C4-2B (cell line): ENCODE measurements around the gene GRID1.

ENCODE experiments used
- ZFX ChIP-seq: fragments of 450-650 bp; IDR thresholded peaks from 2 replicates; pipeline ENCODE4 v1.6.1; 2017
- TF ChIP-seq, protein P1 (sequence below): fragments of 450-650 bp; conservative IDR thresholded peaks from 2 replicates; pipeline ENCODE4 v1.5.1; 2017; ENCODE audit warnings: mild to moderate bottlenecking

DNA sequence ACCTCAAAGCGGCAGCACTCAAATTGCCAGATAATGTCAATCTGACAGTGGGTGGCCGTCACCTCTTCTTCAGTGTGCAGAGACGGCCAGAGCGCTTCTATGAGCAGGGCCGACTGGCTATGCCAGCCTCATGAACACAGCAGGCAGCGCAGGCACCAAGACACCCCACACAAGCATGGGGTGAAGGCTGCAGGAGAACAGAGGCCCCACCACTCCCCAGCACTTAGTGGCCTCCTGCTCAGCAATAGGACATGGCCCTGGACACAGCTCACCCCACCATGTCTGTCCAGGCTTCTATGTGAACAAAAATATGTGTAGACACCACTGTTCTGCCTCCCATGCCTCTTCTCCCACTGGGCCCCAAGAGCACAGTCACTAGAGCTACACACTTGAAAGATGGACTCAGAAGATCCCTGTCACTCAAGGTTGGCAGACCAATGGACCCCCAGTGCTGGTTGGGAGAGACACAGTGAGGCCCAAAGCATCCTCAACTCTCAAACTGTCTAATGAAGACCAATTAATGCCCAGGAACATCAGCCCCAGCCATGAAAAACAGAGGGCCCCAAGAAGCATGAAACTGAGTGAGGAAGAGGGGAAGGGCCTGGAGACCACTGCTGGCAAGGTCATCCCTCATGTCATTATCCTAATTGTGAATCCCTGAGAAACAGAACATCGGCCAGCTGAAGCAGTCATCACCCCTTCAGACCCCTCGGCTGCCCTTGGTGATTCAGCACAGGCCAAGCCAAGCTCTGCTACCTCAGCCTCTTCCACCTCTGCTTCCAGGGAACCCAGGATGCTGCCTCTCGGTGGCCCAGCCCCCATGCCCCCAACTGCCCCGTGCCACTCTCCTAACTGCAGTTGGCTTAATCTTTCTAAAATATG is 77.7 kb downstream of the GRID1 start:
- TF ChIP-seq, protein P1, sequence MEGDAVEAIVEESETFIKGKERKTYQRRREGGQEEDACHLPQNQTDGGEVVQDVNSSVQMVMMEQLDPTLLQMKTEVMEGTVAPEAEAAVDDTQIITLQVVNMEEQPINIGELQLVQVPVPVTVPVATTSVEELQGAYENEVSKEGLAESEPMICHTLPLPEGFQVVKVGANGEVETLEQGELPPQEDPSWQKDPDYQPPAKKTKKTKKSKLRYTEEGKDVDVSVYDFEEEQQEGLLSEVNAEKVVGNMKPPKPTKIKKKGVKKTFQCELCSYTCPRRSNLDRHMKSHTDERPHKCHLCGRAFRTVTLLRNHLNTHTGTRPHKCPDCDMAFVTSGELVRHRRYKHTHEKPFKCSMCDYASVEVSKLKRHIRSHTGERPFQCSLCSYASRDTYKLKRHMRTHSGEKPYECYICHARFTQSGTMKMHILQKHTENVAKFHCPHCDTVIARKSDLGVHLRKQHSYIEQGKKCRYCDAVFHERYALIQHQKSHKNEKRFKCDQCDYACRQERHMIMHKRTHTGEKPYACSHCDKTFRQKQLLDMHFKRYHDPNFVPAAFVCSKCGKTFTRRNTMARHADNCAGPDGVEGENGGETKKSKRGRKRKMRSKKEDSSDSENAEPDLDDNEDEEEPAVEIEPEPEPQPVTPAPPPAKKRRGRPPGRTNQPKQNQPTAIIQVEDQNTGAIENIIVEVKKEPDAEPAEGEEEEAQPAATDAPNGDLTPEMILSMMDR = no peak
- no peak for TF ChIP-seq ZFX
